NCI-H1048 (cell line): ENCODE data around the gene UGT1A10.
"Not testable (repeated sequence)": the region's sequence is repeated elsewhere in the genome, so short reads cannot be mapped to it uniquely, and the experiment has no call there.

Experiments used
- DNase-seq: peaks from one replicate; lab custom pipeline; 2025; lab: John Stamatoyannopoulos, UW

Gene UGT1A10

DNA sequence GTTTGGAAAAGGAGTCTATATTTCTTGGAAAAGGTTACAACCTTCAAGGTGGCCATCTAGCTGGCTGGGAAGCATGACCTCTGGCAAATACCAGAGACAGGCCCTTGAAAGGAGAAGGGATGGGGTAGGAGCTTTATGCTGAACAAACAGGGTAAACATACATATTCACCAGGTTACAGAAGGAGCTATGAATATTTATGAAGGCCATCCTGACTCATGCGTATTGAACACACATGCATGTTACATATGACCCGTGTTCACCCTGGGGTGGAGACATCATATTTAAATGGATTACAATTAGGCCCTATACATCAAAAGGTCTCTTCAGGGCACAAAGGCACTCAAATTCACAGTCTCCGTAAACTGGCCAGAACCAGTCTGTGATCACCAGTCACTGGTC lies 19.7 kb downstream of the UGT1A10 start:
- not testable (repeated sequence) for DNase-seq

DNA sequence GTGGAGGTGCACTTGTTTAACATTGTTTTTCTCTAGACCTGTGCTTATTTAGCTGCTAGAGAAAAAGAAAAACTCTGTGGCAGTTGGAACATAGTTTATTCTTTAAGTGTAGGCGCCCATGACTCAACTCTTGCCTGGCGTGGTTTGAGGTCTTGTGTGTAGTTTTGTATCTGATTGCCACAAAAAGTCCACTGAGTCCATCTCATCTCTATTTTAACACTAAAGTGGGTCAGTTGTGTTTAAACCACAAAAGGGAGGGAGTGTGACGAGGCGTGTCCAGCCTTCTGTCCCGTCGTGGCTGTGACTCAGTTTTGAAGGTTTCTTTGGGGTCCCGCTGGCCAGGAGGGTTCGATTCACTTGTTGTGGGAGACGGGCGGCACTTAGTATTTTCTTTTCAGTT lies 20.2 kb downstream of the UGT1A10 start:
- no peak for DNase-seq

DNA sequence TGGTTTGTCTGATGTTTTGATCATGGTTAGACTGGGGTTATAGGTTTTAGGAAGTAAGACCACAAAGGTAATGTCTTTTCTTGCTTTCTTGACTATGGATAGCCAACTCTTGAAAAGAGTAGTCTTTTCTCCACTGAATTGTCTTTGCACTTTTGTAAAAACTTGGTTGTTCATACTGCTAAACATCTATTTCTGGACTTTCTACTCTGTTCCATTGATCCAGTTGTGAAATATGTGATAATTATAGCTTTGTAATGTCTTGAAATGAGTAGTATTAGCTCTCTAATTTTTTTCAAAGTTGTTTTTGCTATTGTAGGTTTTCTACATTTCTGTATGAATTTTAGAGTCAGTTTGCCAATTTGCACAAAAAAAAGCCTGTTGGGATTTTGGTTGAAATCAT lies 22.4 kb downstream of the UGT1A10 start:
- no peak for DNase-seq

DNA sequence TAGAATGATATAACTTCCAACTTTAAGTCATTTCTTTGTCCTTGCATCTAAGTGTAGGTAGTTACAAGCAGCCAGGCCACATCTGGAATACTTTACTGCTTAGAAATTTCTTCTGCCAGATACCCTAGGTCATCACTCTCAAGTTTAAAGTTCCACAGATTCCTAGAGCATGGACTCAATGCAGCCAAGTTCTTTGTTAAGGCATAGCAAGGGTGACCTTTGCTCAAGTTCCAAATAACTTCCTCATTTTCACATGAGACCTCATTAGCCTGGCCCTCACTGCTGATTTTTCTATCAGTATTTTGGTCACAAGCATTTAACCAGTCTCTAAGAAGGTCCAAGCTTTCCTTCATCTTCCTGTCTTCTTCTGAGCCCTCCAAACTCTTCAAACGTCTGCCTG lies 27.7 kb downstream of the UGT1A10 start:
- DNase-seq: no peak

DNA sequence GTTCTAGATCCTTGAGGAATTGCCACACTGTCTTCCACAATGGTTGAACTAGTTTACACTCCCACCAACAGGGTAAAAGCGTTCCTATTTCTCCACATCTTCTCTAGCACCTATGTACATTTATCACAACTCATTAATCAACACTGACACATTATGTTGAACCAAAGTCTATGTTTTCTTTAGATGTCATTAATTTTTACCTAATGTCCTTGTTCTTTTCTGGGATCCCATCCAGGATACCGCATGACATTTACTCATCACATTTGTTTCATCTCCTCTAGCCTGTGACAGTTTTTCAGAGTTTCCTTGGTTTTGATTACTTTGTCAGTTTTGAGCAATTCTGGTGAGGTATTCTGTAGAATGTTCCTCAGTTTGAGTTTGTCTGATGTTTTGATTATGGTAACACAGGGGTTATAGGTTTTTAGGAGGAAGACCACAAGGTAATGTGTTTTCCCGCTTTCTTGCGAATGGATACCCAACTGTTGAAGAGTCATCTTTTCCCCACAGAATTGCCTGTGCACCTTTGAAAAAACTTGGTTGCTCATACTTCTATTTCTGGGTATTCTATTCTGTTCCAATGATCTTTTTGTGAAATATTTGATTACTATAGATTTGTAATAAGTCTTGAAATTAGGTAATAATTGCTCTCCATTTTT lies 32.5 kb downstream of the UGT1A10 start:
- DNase-seq: no peak

DNA sequence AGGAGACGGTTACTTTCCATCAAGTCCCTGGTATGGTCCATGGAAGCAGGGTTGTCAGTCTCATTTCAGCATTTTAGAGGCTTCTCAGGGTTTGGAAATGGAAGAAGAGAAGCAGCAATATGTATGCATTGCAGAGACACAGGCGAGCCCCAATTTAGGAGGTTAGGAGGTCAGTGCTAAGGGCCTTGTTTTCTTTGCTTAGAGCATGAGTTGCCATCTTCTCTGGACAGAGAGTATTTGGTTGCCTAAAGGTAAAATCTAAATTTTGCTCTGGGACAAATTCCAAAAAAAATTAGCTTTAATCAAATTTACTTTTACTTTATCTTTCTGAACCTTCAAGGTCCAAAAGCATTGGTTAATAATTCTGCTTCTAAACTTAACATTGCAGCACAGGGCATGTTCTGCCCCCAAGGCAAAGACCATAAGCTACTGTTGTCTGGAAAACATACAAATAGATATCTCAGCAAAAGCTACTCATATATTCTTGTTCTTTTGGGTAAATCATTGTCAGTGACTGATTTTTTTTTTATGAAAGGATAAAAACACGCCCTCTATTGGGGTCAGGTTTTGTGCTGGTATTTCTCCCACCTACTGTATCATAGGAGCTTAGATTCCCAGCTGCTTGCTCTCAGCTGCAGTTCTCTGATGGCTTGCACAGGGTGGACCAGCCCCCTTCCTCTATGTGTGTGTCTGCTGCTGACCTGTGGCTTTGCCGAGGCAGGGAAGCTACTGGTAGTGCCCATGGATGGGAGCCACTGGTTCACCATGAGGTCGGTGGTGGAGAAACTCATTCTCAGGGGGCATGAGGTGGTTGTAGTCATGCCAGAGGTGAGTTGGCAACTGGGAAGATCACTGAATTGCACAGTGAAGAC lies 35.3 kb downstream of the UGT1A10 start, which contains the start of gene UGT1A9:
Gene UGT1A9, plus strand, starts transcription at position 609 of the 872 bp plus-strand sequence. Its CDS starts 37 bp downstream, at position 646.
- DNase-seq: no peak

DNA sequence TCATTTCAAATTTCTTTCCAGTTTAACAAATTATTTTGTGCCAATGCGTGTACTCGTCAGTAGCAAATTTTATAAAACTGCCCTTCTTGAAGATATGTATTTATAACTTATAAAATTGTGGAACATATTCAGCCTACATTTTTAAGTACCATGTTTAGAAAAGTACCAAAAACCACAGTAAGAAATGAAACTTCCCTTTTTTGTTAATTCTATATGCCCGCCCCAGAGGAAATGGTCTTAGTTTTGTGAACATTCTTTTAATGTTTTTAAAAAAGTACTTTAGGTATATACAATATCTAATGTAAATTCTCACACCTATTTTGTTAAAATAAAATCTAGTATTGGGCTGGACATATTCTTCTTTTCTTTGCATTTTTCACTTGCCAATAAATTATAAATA lies 36.6 kb downstream of the UGT1A10 start:
- no peak for DNase-seq

DNA sequence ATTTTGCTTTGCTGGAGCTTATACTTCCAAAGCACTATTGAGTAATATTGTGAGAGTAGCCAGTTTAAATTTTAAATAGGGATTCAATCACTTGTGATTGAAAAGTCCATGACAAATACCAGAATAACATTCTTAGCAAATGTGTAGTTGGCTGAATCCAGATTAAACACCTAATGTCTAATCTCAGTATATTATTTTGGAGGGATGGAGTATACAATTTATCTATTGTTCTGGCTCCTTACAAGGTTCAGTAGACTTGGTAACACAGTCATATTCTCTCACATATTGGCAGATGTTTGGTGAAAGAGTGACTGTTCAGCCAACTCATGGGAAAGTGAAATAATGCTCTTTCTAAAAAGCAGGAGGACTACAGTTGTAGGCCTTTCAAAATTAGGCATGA lies 37.6 kb downstream of the UGT1A10 start:
- no peak for DNase-seq

DNA sequence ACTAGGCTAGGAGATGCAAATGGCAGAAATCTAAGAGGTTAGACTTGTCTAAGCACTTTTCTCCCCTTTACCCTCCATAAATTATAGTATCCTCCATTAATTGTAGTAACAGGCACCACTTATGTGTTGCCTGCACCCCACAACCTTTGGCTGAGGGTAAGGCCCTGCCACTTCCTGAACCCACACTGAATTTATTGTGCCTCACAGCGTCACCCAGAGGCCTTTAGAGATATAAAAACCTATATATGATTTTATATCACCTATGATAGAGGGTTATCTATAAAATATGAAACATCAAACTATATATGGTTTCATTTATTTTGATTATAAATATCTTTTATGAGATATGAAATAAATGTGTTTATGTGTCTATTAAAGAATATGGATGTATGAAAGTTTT lies 38.1 kb downstream of the UGT1A10 start:
- no peak for DNase-seq

DNA sequence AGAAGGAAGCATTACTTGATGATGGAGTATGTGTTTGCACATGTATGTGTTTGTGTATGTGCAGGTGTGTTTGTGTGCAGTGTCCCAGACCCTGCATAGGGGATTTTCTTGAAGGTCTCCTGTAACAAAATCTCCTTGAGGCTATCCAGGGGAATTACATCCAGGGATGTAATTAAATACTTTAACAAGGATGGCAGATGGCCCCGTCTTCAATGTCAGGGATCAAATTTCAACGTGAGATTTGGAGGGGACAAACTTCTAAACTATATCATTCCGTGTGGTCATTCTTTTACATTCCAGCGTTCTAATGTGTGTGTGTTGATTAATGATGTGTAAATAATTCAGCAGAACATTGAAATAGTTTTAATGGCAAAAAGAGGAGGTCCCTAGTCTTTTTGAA lies 38.7 kb downstream of the UGT1A10 start:
- no peak for DNase-seq

DNA sequence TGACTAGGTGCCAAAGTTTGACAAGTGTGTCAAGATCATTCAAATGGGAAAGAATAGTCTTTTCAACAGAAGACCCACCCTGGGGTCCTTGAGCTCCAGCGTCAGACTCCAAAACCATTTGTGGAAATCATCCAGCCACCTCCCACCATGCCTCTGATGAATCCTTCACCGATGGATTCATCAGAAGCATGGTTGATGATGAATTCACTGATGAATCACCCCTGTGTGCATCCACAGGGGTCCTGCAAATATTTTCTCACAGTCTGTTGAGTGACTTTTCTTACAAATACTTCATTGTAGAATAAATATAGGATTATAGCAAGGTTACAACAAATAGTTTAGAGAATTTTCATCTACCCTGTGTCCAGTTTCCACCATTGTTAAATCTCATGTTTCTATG lies 39.8 kb downstream of the UGT1A10 start:
- no peak for DNase-seq

DNA sequence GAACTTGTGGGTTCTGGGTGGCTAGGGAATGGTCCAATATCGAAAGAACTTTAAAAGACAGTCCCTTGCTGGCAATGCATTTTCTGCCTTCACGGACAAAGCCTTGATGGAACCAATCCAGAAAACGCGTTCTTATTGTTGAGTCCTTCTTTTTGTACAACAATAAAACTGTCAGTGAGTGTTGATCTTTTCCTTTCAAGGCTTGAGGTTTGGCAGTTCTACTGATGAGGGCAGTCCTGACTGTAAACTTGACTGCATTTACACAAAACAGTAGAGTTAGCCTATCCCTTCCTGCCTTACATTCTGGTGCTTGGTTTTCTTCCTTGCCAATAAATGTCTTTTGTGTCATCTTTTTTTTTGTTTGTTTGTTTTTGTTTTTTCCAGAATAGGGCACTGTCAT lies 42.9 kb downstream of the UGT1A10 start:
- DNase-seq: no peak

DNA sequence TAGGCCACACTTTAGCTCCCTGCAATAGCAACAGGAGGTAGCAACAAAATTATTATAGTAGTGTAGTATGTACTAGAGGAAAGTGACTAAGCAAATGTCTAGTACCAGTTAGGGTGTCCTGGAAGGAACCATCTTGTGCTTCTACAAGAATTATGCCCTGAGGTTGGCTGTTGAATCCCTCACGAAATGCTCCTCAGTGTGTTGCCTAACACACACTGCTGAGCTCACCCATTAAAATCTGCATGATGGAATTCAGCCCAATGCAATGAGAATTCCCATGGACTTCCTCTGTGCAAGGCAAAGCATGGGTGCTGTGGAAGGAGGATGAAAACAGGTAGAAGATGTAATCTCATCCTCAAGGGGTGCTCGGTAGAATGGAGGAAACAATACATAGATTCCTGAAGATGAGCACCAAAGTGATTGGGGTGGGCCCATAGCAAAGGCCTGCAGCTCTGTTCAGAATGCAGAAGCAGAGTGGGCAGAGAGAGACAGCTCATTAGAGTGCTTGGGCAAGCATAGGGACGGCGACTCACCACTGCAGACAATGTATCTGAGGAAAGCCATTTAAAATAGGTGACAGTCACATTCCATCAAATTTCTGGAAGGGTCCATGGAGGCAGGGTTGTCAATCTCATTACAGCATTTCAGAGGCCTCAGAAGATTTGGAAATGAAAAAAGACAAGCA lies 44.3 kb downstream of the UGT1A10 start:
- no peak for DNase-seq

DNA sequence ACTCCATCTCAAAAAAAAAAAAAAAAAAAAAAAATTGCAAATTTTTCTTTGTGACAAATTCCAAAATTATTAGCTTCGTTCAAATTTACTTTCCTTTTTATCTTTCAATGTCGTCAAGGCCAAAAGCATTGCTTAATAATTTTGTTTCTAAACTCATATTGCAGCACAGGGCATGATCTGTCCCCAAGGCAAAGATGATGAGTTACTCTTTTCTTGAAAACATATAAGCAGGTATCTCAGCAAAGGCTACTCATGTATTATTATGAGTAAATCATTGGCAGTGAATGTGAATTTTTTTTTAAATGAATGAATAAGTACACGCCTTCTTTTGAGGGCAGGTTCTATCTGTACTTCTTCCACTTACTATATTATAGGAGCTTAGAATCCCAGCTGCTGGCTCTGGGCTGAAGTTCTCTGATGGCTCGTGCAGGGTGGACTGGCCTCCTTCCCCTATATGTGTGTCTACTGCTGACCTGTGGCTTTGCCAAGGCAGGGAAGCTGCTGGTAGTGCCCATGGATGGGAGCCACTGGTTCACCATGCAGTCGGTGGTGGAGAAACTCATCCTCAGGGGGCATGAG lies 45.4 kb downstream of the UGT1A10 start, which contains the start of gene UGT1A7:
Gene UGT1A7, plus strand, starts transcription at position 381 of the 579 bp plus-strand sequence. Its CDS starts 37 bp downstream, at position 418.
- no peak for DNase-seq

DNA sequence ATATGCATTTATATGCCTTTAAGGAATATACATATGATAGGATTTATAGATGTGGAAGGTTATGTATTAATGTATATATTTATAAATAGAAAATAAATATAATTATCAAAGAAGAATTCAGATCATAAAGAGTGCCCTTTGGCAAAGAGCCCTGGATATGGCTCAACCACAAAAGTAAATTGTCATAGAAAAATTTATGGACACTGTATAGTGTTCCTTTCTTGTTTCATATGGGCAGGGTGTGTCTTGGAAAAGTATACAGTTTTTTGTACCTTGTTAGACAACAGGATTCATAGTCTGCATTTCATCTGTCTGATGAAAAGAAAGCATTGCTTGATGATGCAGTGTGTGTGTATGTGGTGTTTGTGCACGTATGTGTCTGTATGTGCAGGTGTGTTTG lies 48.4 kb downstream of the UGT1A10 start:
- no peak for DNase-seq

DNA sequence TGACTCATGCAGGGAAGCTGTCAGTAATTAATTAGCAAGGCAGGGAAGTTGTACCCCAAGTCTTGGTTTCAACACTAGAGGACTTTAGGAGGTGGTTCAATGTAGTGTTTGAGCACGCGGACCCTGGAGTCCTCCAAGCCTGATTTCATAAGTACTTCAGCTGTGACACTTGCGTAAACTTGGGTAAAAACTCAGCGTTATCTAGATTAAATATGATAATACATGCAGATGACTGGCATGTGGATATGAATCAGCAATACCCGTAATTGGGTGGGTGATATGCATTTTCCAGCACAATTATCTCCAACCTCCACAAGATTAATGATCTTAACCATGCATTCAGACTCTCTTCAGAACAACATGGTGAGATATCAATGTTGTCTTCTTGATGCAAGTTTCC lies 50.7 kb downstream of the UGT1A10 start:
- no peak for DNase-seq

DNA sequence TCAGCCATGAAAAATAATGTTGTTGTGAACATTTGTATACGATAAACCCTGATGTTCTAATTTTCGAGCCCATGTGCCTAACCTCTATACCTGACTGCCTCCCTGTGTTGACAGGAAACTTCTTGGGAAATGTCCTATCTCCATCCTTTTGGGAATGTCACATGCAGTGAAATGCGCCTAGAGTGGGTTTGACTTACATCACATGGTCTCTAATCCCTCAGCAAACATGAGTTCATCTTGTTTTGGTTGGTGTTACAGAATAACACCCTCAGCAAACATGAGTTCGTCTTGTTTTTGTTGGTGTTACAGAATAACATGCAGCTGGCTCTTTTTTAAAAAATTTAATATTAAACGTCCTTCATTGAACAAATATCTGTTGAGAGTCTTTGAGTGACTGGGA lies 52.1 kb downstream of the UGT1A10 start:
- DNase-seq: no peak

DNA sequence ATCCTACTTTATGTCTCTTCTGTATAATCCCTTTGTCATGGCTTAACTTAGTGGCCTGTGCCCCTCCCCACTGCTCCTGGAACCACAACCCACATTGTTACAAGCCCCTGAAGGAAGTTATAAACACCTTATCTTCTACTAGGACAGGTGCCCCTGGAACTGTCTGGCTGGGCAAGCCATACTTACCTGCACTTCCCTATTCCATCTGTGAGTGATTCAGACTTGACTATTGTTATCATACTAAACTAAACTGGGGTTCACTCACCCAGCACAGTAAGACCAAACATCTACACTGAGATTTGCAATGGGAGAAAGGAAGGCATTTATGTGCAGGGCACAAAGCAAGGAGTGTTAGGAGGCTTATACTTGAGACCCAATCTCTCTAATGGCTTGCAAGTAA lies 52.8 kb downstream of the UGT1A10 start:
- no peak for DNase-seq

DNA sequence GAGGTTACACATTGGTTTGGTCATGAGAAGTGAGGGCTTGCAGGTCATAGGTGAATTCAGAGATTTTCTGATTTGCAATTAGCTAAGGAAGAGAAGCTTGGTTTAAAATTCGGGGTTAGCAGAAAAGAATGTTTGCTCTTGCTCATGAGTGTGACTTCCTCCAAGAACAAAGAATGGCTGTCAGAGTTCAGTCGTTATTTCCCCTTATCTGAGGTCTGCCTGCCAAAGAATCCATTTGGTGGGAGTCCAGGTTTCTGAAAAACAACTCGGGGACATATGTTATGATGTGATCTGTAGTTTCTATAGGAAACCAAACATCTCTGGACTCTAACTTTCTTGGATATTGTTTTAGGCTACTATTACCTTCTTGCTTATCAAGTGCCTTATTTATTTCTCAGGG lies 53.3 kb downstream of the UGT1A10 start:
- DNase-seq: no peak

DNA sequence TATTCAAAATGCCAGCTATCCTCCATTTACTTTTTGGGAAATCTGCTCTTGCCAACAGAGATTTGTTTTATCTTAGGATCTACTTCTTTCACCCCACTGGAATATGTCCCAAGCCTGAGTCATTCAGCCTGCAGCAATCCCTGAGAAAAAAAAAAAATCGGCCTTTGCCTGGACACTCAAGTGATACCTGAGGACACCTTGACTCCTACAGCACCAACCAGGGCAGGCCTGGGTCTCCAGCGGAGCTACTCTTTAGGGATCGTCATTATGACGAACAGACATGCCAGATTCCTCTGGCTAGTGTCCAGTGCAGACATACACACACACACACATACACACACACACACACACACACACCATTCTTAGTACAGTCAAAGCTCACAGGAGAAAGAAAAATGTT lies 54.2 kb downstream of the UGT1A10 start:
- DNase-seq: no peak

DNA sequence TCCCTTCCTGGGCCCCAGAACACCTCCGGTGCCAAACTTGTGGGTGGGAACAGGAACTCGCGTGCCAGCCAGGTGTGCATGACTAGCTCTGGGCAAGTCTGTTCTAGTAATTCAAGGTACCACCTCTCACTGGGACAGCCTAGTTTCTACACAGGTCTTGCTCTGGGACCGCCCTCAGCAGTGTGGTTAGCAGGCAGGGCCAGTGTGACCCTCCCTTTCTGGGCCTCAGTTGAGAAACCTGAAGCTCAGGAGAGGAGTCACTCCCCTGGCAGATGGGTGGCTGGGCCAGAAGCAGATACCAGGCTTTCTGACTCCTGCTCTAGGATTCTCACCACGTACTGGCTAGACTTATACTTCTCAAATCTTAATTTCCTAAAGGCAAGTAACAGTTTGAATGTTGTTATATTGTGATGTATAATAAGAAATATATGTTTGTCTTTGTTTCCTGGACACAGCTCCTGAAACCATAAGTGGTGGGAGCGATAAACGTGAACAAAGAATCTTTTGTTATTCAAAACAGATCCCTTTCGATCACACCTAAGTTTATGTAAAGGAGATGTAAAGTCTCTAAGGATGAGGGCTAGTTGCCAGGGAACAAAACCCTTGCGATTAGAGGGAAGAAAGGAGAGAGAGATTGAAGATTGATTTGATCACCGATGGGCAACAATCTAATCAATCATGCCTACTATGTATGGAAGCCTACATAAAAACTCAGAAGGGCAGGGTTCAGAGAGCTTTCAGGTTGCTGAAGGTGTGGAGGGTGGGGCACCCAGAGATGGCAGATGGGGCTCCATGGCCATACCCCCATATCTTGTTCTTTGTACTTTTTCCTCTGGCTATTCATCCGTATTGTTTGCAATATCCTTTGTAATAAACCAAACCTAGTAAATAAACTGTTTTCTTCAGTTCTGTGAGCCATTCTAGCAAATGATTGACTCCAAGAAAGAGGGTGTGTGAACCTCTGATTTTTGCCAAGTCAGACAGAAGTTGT lies 55.5 kb downstream of the UGT1A10 start:
- no peak for DNase-seq
